Uterus (tissue), 4 donors: Measurements from ENCODE around the gene TOMM70. TPM values are rescaled to one million over a fixed set of nuclear protein-coding genes. Genes with fewer than 3 reads are reported as not detected.
"Not testable (repeated sequence)": the region's sequence is repeated elsewhere in the genome, so short reads cannot be mapped to it uniquely, and the experiment has no call there.

Source experiments
- DNase-seq, 2 donors: peaks; one replicate each; pipeline ENCODE4 v3.0.0-alpha.2; 2019 to 2020
- H3K27ac ChIP-seq, 2 donors: fragments of 200-600 bp; sonication (generic); 1 replicate in 1 of 2; 2 replicates in 1 of 2; pipeline ENCODE4 v1.5.1; 2016 to 2018
- H3K27me3 ChIP-seq, 2 donors: fragments of 200-600 bp; sonication (generic); one replicate each; pipeline ENCODE4 v1.5.1; 2018 to 2019; ENCODE audit warnings: control low read depth in 1 of 2
- H3K36me3 ChIP-seq, 2 donors: fragments of 200-600 bp; sonication (generic); one replicate each; pipeline ENCODE4 v1.5.1; 2019; ENCODE audit warnings: control low read depth in 1 of 2
- H3K4me1 ChIP-seq, 2 donors: fragments of 200-600 bp; sonication (generic); one replicate each; pipeline ENCODE4 v1.5.1; 2018 to 2019; ENCODE audit warnings: control low read depth in 1 of 2
- H3K4me3 ChIP-seq, 2 donors: fragments of 200-600 bp; sonication (generic); 1 replicate in 1 of 2; 2 replicates in 1 of 2; pipeline ENCODE4 v1.5.1; 2018 to 2019; ENCODE audit warnings: mild to moderate bottlenecking in 1 of 2
- H3K9me3 ChIP-seq, 2 donors: fragments of 200-600 bp; sonication (generic); one replicate each; pipeline ENCODE4 v1.5.1; 2019; ENCODE audit warnings: control low read depth in 1 of 2
- POLR2A ChIP-seq, 2 donors: fragments of 450-650 bp; IDR thresholded peaks; one replicate each; pipeline ENCODE4 v1.6.1; 2016; ENCODE audit warnings: antibody characterized with exemption in 2 of 2, mild to moderate bottlenecking in 1 of 2, moderate library complexity in 1 of 2
- intact Hi-C: fragments of 100-400 bp; cut with DNase I; formaldehyde crosslinking; loops from one replicate; pipeline ENCODE4 v1.15.1; 2023; ENCODE audit warnings: low total_unique reads
- total RNA-seq, 4 donors: library from RNA; depleted of rRNA in 3 of 4; stranded (reverse); fragments of >200 nt in 3 of 4; gene quantifications; one replicate each; pipeline versions ENCODE4 v1.1.0 to v1.2.4, GENCODE V29; 2014 to 2023
- TF ChIP-seq, protein P1 (sequence below), 4 experiments: fragments of 200-600 bp in 2 of 4; fragments of 450-650 bp in 2 of 4; sonication (generic) in 2 of 4; IDR thresholded peaks; one replicate each; pipeline ENCODE4 v1.5.1; 2016 to 2019; ENCODE audit warnings: antibody characterized with exemption in 4 of 4, mild to moderate bottlenecking in 2 of 4, moderate library complexity in 1 of 4
- donor health status: DM: yes; HTN: yes; CAD: no.

The TOMM70 gene
- 10 to 100 TPM; 16.8 to 86.1 (median 35.9) TPM for total RNA-seq

- Histone ChIP-seq H3K27me3 (no peaks in the 10 kb centered on the region), H3K27ac (peak within 1 kb of the TSS; percentile 86 to 87), H3K9me3 (no peaks in the 10 kb centered on the region), H3K4me1 (peaks cover 0 to 3% of the 10 kb centered on the region in 2 donors), H3K4me3 (peak within 1 kb of the TSS; percentile 50 to 76), H3K36me3 (no peaks in the 10 kb centered on the region)
- intact Hi-C loops, result no loop called here
- peak; percentile 68 to 73 for TF ChIP-seq POLR2A (IDR thresholded peaks at IDR 0.05)
- TF ChIP-seq, protein P1, sequence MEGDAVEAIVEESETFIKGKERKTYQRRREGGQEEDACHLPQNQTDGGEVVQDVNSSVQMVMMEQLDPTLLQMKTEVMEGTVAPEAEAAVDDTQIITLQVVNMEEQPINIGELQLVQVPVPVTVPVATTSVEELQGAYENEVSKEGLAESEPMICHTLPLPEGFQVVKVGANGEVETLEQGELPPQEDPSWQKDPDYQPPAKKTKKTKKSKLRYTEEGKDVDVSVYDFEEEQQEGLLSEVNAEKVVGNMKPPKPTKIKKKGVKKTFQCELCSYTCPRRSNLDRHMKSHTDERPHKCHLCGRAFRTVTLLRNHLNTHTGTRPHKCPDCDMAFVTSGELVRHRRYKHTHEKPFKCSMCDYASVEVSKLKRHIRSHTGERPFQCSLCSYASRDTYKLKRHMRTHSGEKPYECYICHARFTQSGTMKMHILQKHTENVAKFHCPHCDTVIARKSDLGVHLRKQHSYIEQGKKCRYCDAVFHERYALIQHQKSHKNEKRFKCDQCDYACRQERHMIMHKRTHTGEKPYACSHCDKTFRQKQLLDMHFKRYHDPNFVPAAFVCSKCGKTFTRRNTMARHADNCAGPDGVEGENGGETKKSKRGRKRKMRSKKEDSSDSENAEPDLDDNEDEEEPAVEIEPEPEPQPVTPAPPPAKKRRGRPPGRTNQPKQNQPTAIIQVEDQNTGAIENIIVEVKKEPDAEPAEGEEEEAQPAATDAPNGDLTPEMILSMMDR (IDR thresholded peaks at IDR 0.05), result no peak
- peak; percentile 96 to 98 for DNase-seq
Observed at GRCh38 chr3:100400780-100401673, at the start of gene TOMM70, which contains the start of gene LNP1. Gene TOMM70 (minus strand): TSS chr3:100401089. CDS start chr3:100400949, 140 bp downstream. Gene LNP1 (plus strand): TSS chr3:100401539. CDS start chr3:100429730, 28,191 bp downstream.

DNA sequence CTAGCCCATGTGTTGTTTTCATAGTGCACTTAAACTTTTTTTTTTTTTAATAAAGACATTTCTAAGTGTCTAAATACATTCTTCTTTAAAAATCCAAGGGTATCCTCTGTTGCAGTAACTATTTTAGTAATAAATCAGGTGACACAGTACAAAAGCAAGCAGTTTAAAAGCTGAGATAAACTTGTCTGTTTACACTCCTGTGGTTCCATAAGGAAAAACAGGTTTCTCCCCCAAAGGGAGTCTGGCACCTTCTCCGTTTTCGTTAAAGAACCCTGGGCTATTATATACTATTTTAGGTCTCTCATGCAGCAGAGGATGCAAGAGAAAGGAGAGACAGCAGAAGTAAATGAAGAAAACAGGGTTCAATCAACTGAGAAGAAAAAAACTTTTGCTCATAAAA lies 48.3 kb upstream of the TOMM70 start:
- no peak for TF ChIP-seq POLR2A (IDR thresholded peaks at IDR 0.05)
- TF ChIP-seq, protein P1 (IDR thresholded peaks at IDR 0.05), result no peak
- Histone ChIP-seq H3K27ac (no peak overlapping the region), H3K4me1 (no peaks in the 10 kb centered on the region), H3K4me3 (no peak overlapping the region), H3K36me3 (no peaks in the 10 kb centered on the region), H3K9me3 (no peaks in the 10 kb centered on the region), H3K27me3 (no peaks in the 10 kb centered on the region)
- intact Hi-C loops, result no loop called here
- DNase-seq, result no peak

- no peak overlapping the region for H3K4me3 ChIP-seq
- no peaks in the 10 kb centered on the region for H3K36me3 ChIP-seq
- intact Hi-C loops, result no loop called here
- H3K27me3 ChIP-seq, result no peaks in the 10 kb centered on the region
- no peak for DNase-seq
- H3K4me1 ChIP-seq, result no peaks in the 10 kb centered on the region
- no peaks in the 10 kb centered on the region for H3K9me3 ChIP-seq
- no peak overlapping the region for H3K27ac ChIP-seq
- no peak for TF ChIP-seq POLR2A (IDR thresholded peaks at IDR 0.05)
- TF ChIP-seq, protein P1 (IDR thresholded peaks at IDR 0.05), result no peak
Observed at GRCh38 chr3:100448079-100448478, 47.2 kb upstream of the TOMM70 start.

GRCh38 chr3:100447067-100447466 lies 46.2 kb upstream of the TOMM70 start:
- not testable (repeated sequence) for H3K4me3 ChIP-seq

GRCh38 chr3:100443690-100444089 lies 42.8 kb upstream of the TOMM70 start:
- intact Hi-C loops, result no loop called here
- H3K4me3 ChIP-seq, result no peak overlapping the region
- no peaks in the 10 kb centered on the region for H3K36me3 ChIP-seq
- H3K27ac ChIP-seq, result no peak overlapping the region
- H3K9me3 ChIP-seq, result no peaks in the 10 kb centered on the region
- no peak for TF ChIP-seq POLR2A (IDR thresholded peaks at IDR 0.05)
- TF ChIP-seq, protein P1 (IDR thresholded peaks at IDR 0.05), result no peak
- H3K4me1 ChIP-seq, result no peaks in the 10 kb centered on the region
- no peak for DNase-seq
- no peaks in the 10 kb centered on the region for H3K27me3 ChIP-seq

More at GRCh38 chr3:100447067-100447466, 46.2 kb upstream of the TOMM70 start:
- intact Hi-C loops, H3K27me3 ChIP-seq, H3K9me3 ChIP-seq, DNase-seq, H3K27ac ChIP-seq, H3K36me3 ChIP-seq, H3K4me1 ChIP-seq: not testable (repeated sequence)
